IPS-18c (cell line): ENCODE results near the gene TOMM40.
"Not testable (repeated sequence)": the region's sequence is repeated elsewhere in the genome, so short reads cannot be mapped to it uniquely, and the experiment has no call there.

Experiments
- H3K4me3 ChIP-seq: 2 replicates; pipeline ENCODE4 v1.7.0; 2013; ENCODE audit warnings: low read depth, mild to moderate bottlenecking, low read length, moderate library complexity; ENCODE audit not compliant: insufficient read depth
- H3K9me3 ChIP-seq: one replicate; pipeline ENCODE4 v1.6.1; 2013; ENCODE audit warnings: mild to moderate bottlenecking, low read length, moderate library complexity; ENCODE audit not compliant: control insufficient read depth, insufficient read depth

Gene TOMM40

GRCh38 chr19:44888335-44888734 is 2.7 kb upstream of the TOMM40 start:
- H3K4me3 ChIP-seq, H3K9me3 ChIP-seq: not testable (repeated sequence)

- no peaks in the 10 kb centered on the region for H3K9me3 ChIP-seq
- peak overlapping the region; percentile 38; the same call in 1 of the 2 replicates for H3K4me3 ChIP-seq
These were observed 1.2 kb upstream of the TOMM40 start for GRCh38 chr19:44889830-44890365.

- H3K4me3 ChIP-seq: peak overlapping the region; percentile 38; the same call in 1 of the 2 replicates
- H3K9me3 ChIP-seq: no peaks in the 10 kb centered on the region
These were observed 563 bp upstream of the TOMM40 start for GRCh38 chr19:44890366-44891015.

- no peaks in the 10 kb centered on the region for H3K9me3 ChIP-seq
- no peak overlapping the region; the same call in 1 of the 2 replicates for H3K4me3 ChIP-seq
These were observed 1.9 kb downstream of the TOMM40 start for GRCh38 chr19:44892932-44893331.

GRCh38 chr19:44893332-44894051 is 2.4 kb downstream of the TOMM40 start:
- no peaks in the 10 kb centered on the region for H3K9me3 ChIP-seq
- no peak overlapping the region for H3K4me3 ChIP-seq

GRCh38 chr19:44894052-44894400 is 3.0 kb downstream of the TOMM40 start:
- Histone ChIP-seq H3K4me3 (no peak overlapping the region), H3K9me3 (no peaks in the 10 kb centered on the region)

- H3K9me3 ChIP-seq: no peaks in the 10 kb centered on the region
- H3K4me3 ChIP-seq: no peak overlapping the region
These were observed 3.9 kb downstream of the TOMM40 start for GRCh38 chr19:44894946-44895345.

- Histone ChIP-seq H3K4me3 (no peak overlapping the region), H3K9me3 (no peaks in the 10 kb centered on the region)
These were observed 6.8 kb downstream of the TOMM40 start for GRCh38 chr19:44897835-44898234.

GRCh38 chr19:44900328-44901244 is 9.5 kb downstream of the TOMM40 start:
- no peak overlapping the region for H3K4me3 ChIP-seq

GRCh38 chr19:44903216-44903601 is 12.2 kb downstream of the TOMM40 start:
- Histone ChIP-seq H3K4me3 (no peak overlapping the region), H3K9me3 (no peaks in the 10 kb centered on the region)

More at GRCh38 chr19:44900328-44901244, 9.5 kb downstream of the TOMM40 start:
- H3K9me3 ChIP-seq: no peaks in the 10 kb centered on the region

GRCh38 chr19:44903602-44904425 is 12.8 kb downstream of the TOMM40 start:
- Histone ChIP-seq H3K4me3 (no peak overlapping the region), H3K9me3 (no peaks in the 10 kb centered on the region)

- no peaks in the 10 kb centered on the region for H3K9me3 ChIP-seq
- no peak overlapping the region for H3K4me3 ChIP-seq
These were observed 13.5 kb downstream of the TOMM40 start for GRCh38 chr19:44904426-44904994.

- Histone ChIP-seq H3K4me3 (peak within 1 kb of the TSS; percentile 62), H3K9me3 (no peaks in the 10 kb centered on the region)
These were observed 14.5 kb downstream of the TOMM40 start, which contains the start of gene APOE for GRCh38 chr19:44905437-44906160. Gene APOE, plus strand, starts transcription at chr19:44905796. Its CDS starts 829 bp downstream, at chr19:44906625.

- H3K4me3 ChIP-seq: no peak overlapping the region; the same call in 1 of the 2 replicates
- H3K9me3 ChIP-seq: no peaks in the 10 kb centered on the region
These were observed 16.6 kb downstream of the TOMM40 start for GRCh38 chr19:44907613-44908012.

- Histone ChIP-seq H3K4me3 (no peak overlapping the region), H3K9me3 (no peaks in the 10 kb centered on the region)
These were observed 17.2 kb downstream of the TOMM40 start for GRCh38 chr19:44908074-44908835.
